Hypothalamus (tissue), 51 donors: ENCODE data around the gene MYCL.
A peak's percentile ranks its signal among the peaks of the same experiment; 100 is the strongest.
"Not testable (repeated sequence)": the region's sequence is repeated elsewhere in the genome, so short reads cannot be mapped to it uniquely, and the experiment has no call there.

Experiments used
- DNase-seq, 51 donors: peaks; one replicate each; lab custom pipeline; 2025; lab: John Stamatoyannopoulos, UW

MYCL gene

DNA sequence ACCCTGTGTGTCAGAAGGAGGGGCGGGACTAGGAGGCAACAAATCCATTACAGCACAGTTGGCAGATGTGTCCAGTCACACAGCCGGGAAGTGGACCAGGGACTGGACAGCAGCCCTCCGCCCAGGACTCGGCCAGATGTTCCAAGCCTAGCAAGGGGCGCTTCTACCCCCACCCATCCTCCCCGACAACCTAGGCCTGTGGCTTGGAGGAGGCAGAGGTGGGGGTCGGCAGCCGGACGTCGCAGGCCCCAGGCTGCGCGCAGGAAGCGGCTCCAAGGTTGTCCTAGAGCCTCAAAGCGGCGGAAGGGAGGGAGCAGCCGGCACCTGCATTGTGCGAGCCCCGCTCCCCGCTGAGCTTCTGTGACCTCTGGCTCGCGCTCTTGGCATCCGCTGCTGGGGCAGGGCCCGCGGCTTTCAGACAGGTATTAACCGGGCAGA lies 20.6 kb upstream of the MYCL start:
- DNase-seq = no peak

DNA sequence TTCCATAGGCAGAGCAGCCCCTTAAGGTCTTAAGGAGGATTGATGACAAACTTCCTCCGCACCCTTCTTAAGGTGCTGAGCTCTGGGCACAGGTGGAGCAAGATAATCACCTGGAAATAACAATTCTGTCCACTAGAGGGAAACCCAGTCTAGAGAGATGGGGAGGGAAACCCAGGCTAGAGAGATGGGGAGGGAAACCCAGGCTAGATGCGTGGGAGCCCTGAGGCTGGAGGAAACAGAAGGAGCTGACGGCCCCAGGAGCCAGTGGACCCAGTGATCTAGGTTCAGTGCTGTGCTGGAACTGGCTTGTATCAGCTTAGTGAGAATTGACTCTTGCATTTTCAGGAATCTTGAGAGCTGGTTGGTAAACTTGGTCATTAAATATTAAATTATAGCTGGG lies 17.8 kb upstream of the MYCL start:
- peak in 8 of 51 donors; percentile 7 to 36 (median 12) for DNase-seq

DNA sequence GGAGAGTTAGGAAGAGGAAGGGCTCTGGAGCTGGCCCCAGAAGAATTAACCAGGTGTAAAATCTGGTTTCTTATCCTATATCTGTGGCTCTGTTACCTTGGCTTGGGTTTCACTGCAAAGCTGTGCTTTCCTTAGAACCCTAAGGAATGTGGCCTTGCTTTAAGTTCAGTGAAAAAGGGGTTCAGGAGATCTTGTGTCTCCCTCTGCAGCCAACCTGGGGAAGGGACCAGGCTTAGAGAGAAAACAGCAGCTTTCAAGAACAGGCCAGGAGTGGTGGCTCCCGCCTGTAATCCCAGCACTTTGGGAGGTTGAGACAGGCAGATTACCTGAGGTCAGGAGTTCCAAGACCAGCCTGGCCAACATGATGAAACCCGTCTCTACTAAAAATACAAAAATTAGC lies 16.1 kb upstream of the MYCL start:
- DNase-seq = no peak

DNA sequence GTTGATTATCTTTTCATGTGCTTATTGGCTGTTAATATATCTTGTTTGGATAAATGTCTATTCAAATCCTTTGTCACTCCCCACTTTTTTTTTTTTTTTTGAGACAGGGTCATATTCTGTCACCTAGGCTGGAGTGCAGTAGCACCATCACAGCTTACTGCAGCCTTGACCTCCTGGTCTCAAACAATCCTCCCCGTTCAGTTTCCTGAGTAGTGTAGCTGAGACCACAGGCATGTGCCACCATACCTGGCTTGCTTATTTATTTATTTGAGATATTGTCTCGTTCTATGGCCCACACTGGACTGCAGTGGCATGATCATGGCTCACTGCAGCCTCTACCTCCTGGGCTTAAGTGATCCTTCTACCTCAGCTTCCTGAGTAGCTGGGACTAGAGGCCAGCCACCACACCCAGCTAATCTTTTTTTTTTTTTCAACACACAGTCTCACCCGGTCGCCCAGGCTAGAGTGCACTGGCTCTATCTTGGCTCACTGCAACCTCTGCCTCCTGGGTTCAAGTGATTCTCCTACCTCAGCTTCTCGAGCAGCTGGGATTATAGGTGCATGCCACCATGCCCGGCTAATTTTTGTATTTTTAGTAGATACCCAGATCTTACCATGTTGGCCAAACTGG lies 13.9 kb upstream of the MYCL start:
- no peak for DNase-seq

DNA sequence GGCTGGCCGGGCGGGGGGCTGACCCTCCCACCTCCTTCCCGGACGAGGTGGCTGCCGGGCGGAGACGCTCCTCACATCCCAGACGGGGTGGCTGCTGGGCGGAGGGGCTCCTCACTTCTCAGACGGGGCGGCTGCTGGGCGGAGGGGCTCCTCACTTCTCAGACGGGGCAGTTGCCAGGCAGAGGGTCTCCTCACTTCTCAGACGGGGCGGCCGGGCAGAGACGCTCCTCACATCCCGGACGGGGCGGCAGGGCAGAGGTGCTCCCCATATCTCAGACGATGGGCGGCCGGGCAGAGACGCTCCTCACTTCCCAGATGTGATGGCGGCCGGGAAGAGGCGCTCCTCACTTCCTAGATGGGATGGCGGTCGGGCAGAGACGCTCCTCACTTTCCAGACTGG lies 11.4 kb upstream of the MYCL start:
- DNase-seq = not testable (repeated sequence)

DNA sequence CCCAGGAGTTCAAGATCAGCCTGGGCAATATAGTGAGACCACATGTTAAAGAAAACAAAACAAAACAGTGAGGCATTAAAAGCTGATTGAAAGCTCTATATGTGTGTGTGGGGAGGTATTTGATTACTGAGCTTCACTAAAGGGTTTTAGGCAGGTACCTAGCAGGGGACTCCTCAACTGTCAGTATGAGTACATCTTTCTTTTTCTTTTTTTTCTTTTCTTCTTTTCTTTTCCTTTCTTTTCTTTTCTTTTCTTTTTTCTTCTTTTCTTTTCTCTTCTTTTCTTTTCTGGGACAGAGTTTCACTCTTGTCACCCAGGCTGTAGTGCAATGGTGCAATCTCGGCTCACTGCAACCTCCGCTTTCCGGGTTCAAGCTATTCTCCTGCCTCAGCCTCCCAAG lies 8.5 kb upstream of the MYCL start:
- DNase-seq = no peak

DNA sequence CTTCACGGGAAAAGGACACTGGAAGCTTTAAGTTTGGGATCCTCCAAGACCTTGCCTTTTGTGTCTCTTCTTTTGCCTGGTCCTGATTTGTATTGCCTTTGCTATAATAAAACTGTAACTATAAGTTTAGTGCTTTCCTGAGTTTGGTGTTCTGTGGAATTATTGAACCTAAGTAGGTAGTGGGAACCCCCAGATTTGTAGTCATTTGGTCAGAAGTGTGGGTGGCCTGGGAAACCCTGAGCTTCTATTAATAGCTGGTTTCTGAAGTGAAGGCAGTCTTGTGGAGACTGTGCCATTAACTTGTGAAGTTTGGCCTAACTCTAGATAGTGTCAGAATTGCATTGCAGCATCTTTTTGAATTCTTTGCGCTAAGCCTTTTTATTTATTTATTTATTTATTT lies 6.8 kb upstream of the MYCL start:
- DNase-seq = no peak

DNA sequence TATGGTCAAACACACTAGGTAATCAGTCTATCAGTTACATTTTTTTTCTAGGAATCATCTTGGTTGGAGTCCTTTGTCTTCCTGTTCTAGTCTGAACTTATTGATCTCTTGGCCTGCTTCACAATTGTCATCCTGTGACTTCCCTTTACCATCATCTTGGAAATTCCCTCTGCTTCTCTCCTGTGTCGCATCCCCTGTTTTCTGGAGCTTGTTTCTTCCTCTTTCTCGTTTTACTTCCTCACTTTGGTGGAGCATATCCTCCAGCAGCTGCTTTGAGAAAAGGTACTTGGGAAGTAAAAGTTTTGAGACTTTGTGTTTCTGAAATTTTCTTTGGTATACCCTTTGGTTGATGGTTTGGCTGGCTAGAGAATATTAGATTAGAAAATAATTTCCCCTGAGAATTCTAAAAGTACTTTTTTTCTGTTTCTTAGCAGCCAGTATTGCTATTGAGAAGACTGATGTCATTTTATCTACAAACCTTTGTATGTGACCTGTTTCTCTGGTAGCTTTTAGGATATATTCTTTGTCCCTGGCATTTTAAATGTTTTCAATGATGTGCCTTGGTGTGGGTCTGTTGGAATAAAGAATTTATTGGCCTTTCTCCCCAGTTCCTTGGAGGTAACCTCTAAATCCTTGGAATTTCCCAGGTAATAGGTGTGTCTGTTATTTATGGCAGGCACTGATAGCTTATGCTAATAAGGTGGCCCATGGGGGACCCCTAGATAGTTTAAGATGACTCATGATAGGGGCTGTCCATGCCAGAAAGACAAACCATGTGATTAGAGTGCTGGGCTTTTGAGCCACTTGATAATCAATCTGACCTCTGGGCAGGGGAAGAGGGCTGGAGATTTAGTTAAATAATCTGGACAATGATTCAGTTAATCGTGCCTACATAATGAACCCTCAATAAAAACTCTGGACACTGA lies 6.1 kb upstream of the MYCL start:
- DNase-seq = peak in 1 of 51 donors; percentile 2

DNA sequence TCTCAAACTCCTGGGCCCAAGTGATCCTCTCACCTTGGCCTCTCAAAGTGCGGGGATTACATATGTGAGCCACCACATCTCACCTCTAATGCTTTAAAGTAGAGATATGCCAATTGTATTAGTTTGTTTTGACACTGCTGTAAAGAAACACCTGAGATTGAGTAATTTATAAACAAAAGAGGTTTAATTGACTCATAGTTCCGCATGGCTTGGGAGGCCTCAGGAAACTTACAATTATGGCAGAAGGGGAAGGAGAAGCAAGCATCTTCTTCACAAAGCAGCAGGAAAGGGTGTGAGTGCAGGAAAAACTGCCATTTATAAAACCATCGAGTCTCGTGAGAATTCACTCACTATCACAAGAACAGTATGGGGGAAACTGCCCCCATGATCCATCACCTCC lies 3.5 kb upstream of the MYCL start:
- no peak for DNase-seq

DNA sequence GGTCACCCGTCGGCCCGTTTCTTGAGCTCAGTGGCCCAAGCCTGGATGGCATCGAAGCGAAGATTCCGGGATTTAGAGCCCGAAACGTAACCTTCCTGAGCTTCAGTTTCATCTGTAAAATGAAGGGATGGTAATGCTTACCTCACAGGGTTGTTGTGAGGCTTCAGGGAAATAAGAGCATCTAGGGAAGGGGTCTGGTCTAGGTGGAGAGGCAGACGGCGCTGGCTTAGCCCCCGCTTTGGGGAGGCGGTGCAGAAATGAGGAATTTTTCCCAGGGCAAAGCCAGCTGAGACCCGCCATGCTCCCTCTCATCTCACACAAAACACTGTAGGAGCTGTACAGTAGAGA lies 717 bp upstream of the MYCL start:
- no peak for DNase-seq

DNA sequence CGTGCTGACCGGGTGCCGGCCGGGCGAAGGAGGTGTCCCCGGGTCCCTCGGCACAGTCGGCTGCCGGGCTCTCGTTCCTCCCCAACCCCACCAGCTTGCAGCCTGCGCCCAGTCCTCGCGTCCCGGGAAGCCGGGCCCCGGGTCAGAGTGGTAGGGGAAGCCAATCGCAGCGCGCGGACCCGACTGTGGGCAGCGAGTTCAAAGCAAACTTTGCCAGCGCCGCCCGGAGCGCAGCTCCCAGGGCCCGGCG lies 328 bp downstream of the MYCL start:
- DNase-seq = peak in 10 of 51 donors; percentile 17 to 62 (median 46)

DNA sequence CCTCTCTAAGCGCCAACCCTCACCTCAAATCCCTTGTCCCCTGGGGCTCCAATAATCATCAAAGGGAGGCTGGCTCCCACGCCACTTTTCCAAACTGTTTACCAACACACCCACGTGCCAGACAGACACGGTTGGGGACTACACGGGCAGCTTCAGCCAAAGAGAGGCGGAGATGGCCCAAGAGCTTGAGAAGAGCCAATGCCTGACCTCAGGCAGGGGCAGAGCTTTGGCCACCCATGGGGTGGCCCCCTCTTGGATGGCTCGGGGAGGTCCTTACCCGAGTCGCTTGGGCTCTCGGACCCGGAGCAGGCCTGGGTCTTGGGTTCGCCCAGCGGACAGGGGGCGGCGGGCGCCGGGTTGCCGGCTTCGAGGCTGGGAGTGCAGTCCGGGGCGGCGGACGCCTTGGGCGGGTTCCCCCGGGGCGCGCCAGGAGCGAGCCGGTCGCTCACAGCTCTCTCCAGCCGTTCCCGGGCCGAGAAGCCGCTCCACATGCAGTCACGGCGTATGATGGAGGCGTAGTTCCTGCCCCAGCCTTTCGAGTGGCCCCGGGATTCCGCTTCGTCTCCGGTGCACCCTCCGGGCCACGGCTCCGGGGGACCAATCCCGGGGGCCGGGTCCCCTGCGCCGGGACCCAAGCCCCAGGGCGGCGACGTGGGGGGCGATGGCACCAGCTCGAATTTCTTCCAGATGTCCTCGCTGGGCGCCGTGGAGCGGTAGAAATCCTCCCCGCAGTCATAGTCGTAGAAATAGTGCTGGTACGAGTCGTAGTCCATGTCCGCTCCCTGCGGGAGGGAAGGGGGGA lies 854 bp downstream of the MYCL start:
- DNase-seq = peak in 7 of 51 donors; percentile 7 to 42 (median 28)

DNA sequence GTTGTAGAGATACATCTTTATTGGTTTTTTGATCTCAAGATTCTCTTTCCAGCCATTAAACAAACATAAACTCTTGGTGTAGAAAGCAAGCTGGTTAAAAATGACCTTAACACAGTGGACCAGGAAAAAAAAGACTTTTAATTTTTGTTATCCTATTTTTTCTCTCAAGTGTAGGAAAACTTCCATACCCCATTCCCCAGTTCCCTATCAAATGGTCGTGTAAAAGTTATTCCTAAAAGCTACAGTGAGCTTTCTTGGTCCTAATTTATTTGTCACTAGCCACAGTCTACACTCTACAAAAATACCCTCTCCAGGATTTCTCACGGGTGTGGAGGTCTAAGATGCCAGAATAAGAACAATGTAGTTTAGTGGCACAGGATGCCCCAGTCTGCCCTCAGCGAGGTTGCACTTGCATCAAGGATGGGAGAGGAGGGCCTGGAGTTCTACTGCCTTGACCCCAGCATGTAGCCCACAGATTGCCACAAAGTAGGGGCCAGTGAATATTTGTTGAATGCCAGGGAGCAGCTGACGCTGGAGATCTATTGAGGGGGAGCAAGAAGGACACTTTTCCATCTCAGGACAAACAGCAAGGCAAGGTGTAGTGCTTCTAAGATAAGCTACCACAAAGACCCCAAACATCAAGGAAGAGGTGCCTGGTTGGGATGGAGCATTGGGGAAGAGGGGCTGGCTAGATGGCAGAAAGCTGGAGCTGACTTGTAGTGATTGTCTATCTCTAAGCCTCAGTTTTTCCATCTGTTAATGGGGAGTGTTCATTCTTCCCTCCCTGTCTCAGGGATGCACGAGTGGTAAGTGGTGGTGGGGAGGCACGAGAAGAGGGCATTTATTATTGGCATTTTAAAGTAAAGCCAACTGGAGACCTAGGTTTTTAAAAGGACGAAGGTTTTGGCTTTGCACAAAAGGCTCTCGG lies 1.8 kb downstream of the MYCL start:
- no peak for DNase-seq

DNA sequence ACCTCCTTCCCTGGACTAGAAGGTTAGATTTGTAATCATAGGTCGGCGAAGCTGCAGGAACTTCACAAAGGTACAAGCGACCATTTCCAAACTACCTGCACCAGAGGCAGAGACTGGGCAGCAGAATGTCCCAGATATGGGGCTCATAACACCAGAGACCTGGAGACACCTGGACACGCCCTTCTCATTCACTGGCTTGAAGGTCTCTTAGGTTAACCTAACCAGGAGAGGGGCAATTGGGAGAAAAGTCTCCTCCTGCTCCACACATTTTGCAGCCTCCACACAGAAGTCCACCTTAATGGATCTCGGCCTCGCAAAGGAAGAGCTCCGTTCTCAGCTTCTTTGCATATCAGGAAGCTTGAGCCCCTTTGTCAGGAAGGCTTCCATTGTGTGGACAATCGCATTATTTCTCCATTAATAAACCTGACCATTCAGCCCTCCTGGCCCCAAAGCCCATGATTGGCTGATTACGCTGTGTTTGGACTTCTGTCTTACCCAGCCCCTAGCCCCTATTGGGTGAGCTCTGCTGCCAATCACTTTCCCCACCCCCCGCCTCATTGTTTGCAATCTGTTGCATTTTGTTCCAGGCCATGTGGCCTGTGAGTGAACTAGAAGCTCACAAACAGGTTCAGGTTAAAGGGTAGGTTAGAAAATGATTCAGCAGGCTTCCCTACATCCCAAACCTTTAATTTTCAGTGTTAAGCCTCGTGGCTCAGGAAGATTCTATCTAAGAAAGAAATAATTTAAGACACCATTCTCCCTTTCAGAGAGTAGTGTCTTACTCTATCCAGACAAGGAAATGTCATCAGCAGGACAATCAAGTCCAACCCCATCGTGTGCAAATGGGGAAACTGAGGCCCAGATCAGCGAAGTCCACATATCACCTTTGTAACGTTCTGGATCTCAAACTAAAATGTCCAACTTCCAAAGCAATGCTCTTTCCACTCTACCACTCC lies 2.8 kb downstream of the MYCL start:
- DNase-seq = peak in 39 of 51 donors; percentile 14 to 80 (median 45)

DNA sequence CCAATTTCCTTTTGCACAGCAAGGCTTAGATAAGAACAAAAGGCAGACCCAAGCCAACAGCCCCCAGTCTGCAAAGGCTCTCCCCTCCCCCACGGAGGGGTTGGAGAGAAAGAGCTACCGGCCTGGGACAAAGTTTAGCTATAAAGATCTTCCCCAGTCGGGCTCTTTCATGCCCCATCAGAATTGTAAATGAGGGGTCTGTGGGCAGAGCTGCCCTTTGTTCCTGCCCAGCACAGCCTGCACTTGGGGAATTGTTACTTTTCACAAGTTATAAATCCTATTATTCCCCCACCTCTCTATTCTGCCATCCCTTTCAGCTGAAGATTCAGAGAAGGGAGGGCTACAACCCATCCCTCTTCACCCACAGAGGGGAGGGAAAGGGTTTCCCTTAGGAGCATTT lies 3.5 kb downstream of the MYCL start:
- DNase-seq = no peak

DNA sequence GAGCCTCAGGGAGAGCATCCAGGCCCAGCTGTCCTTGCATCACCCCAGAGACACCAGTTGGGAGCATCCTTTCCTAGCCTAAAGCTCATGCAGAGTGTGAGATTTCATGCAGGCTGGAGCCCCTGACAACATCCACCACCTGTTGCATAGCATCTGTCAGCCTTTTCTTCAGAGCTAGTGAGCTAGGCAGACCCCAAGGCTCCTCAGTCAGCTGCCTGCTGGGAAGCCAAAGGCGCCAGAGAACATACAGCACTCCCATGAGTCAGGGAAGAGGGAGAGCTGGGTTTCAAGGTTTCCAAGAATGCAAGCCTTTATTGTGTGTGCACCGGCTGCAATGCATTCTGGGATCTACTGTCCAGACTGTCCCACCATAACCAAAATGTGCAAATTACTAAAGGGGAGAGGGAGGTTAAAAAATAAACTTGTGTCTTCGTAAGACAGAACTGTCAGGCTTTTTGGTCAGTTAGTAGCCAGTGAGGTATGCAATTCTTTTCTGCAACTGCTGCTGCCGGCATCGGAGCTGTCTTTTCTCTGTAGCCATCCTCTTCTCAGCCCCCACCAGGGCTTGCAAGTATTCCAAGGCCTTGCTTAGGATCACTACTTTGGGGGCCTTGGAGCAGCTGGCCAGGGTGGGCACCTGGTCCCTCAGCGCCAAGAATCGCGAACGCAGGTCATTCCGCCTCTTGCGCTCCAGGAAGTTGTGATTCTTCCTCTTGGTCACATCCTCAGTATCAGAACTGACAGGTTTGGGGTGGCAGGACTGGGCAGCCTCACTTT lies 4.6 kb downstream of the MYCL start:
- DNase-seq = no peak

DNA sequence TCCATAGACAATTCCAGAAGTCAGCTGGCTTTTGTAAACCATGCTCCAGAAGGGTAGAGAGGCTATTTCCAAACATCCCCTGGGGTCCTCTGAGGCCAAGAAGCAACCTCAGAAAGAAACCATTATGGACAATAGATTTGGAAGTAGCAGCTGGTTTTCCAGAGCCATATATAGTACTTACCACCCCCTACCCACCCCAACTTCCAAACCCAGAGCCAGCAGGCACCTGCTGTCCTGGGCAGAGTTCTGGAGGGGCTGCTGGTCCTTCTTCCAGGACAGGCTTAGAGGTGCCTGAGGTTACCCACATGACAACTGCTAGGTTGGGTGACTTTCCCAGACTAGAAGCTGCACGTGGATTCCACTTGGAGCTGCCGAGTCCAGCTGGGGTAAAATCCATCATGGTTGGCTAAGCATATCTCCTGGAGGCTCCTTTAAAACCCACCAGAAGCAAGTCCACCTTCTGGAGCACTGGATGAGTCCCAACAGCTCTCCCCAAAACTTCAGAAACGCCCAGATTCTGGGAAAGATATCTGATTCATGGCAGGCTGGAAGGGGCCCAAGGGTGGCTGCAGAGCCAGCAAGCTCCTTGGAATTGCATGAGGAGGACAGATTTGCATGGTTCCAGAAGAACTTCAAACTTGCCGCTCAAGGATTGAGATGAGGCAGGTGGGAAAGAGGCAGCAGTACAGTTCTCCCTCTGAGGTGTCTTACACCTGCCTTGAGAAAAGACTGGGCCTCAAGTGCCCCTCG lies 5.8 kb downstream of the MYCL start:
- no peak for DNase-seq
